ENCODE results near the gene FNDC3B. TPM values are rescaled to one million over a fixed set of nuclear protein-coding genes. Genes with fewer than 3 reads are reported as not detected.
A peak's percentile ranks its signal among the peaks of the same experiment; 100 is the strongest.

The FNDC3B gene
- total and polyA plus RNA-seq, 2 of the 8 experiments (the other 6 are each of a cell fraction or from before 2014, with no cell fraction given) = 14.1 to 44.4 TPM

DNA sequence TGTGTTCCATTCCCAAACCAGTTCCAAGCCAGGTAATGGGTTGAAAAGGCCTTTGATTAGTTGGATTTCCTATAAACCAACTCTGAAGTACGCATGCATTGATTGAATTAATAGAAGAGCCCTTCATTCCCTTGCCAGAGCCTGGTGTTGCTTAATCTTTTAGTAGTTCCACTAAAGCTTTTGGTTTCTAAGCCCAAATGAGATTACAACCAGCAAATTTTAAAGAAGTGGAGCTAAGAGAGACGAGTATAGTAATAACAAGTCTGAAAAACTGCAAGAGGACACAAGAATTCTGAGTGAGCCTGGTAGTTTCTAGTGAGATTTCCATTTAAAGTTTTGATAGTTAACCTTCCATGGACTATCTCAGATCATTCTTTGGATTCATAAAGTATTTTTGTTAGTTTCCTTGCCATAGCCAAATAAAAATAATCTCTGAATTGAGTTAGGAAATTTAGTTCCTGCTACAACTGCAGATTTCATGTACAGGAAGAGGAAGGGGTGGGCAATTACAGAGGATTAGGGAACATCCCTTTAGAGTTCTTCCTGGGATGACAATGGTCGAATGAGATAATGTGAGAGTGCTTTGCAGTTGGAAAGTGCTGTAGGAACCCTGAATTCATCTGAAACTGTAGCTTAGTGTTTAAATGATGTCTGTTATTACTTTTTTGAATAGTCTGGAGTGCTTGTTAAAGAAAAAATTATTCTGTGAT is 136.8 kb downstream of the FNDC3B start:
- CTCF ChIA-PET (ENCODE audit: partially characterized antibody) = interaction anchor here (0.8 kb wide), 1 partner anchor 9 kb away, joined by 3 read pairs; no protein-coding TSS in a partner anchor
- H3K4me1 ChIP-seq (replicated peaks in 1 of 4; ENCODE audit: control insufficient read depth in 3 of 4, insufficient read depth in 4 of 4, low read length in 3 of 4) = peaks cover 6 to 30% (median 14%) of the 10 kb centered on the region in 4 experiments; a peak in 5 of 7 replicates

More for the DNA sequence above, 136.8 kb downstream of the FNDC3B start:
- no peak overlapping the region for H4K8ac ChIP-seq (ENCODE audit: extremely low read depth, insufficient read depth, low read length)
- H3K79me2 ChIP-seq (ENCODE audit: control insufficient read depth in 1 of 2, insufficient read depth in 2 of 2, low read length in 2 of 2) = peaks cover 4 to 61% of the 10 kb centered on the region in 2 experiments
- H3K4me3 ChIP-seq (ENCODE audit: extremely low read depth in 1 of 4, insufficient read depth in 2 of 4, low read depth in 3 of 4, low read length in 4 of 4) = peak overlapping the region in 1 of 4 experiments; percentile 39; a peak in 1 of 8 replicates
- peaks cover 2% of the 10 kb centered on the region; the same call in 1 of the 2 replicates for H3K79me1 ChIP-seq (ENCODE audit: low read depth, low read length)
- H2BK5ac ChIP-seq (ENCODE audit: low read depth, low read length) = no peak overlapping the region
- no peak overlapping the region for H2BK12ac ChIP-seq (ENCODE audit: low read depth, low read length)
- TF ChIP-seq HDAC2 (IDR thresholded peaks at IDR 0.05; ENCODE audit: borderline replicate concordance in 1 of 2, low read depth in 2 of 2, low read length in 2 of 2) = no peak
- TF ChIP-seq TAF1 (IDR thresholded peaks at IDR 0.05; ENCODE audit: low read depth, low read length) = no peak
- no peak for TF ChIP-seq JUND (IDR thresholded peaks at IDR 0.05; ENCODE audit: low read length)
- WGBS, 2 experiments (ENCODE audit: extremely low coverage in 1 of 2, insufficient coverage in 1 of 2, insufficient read length in 1 of 2, insufficient replicate concordance in 2 of 2, low coverage in 1 of 2, low lambda C conversion rate in 2 of 2, missing lambda C conversion rate in 1 of 2) = 78% methylated on average over 3 of the region's 3 CpGs; no CpG with 5 or more reads in 1 of the 2 experiments
- no peak overlapping the region for H3K23ac ChIP-seq (ENCODE audit: insufficient read length)
- POLR2A ChIA-PET (ENCODE audit: partially characterized antibody) = interaction anchor here (0.6 kb wide), 1 partner anchor 41 kb away, joined by 3 read pairs; no protein-coding TSS in a partner anchor
- no peaks in the 10 kb centered on the region for H3K9me3 ChIP-seq (ENCODE audit: insufficient read depth in 2 of 2, low read depth in 1 of 2, low read length in 1 of 2)
- no peak overlapping the region for H3K9ac ChIP-seq (replicated peaks in 1 of 4; ENCODE audit: extremely low read depth in 1 of 4, low read depth in 3 of 4, low read length in 3 of 4)
- no peaks in the 10 kb centered on the region for H3K27me3 ChIP-seq (replicated peaks in 1 of 4; ENCODE audit: control insufficient read depth in 3 of 4, extremely low read depth in 1 of 4, insufficient read depth in 3 of 4, low read length in 3 of 4)
- no peak overlapping the region for H3K14ac ChIP-seq (ENCODE audit: insufficient read length)
- H3K18ac ChIP-seq (ENCODE audit: extremely low read depth, low read length) = no peak overlapping the region
- no peak for DNase-seq (ENCODE audit: low read depth in 1 of 2, low spot score in 2 of 2)
- H2AK5ac ChIP-seq (ENCODE audit: low read depth, low read length) = no peak overlapping the region
- no peak overlapping the region for H2BK15ac ChIP-seq (ENCODE audit: low read length)
- no peak overlapping the region for H3K27ac ChIP-seq (ENCODE audit: low read depth, low read length)
- H3K36me3 ChIP-seq (ENCODE audit: control insufficient read depth in 2 of 4, insufficient read depth in 4 of 4, low read length in 3 of 4) = no peaks in the 10 kb centered on the region; a peak in 1 of 8 replicates
- no peak overlapping the region for H4K91ac ChIP-seq (replicated peaks; ENCODE audit: insufficient read length, low read length)
- H3K4me2 ChIP-seq (ENCODE audit: insufficient read depth in 1 of 2, low read depth in 2 of 2, low read length in 2 of 2) = no peak overlapping the region
- FAIRE-seq = no peak
- no peak overlapping the region for H2BK120ac ChIP-seq (replicated peaks; ENCODE audit: low read depth, low read length)
- H3K23me2 ChIP-seq (ENCODE audit: low read depth, low read length) = no peaks in the 10 kb centered on the region
- H4K20me1 ChIP-seq (replicated peaks in 1 of 2; ENCODE audit: control insufficient read depth in 1 of 2, insufficient read depth in 2 of 2, low read length in 2 of 2) = peaks cover 0 to 2% of the 10 kb centered on the region in 2 experiments
- H4K5ac ChIP-seq (ENCODE audit: insufficient read length, low read depth, low read length) = no peak overlapping the region
- H3K4ac ChIP-seq (replicated peaks; ENCODE audit: insufficient read length, low read depth, low read length) = no peak overlapping the region
- H2BK20ac ChIP-seq (ENCODE audit: low read length) = no peak overlapping the region
- no peak overlapping the region for H2AFZ ChIP-seq (ENCODE audit: low read length)
- H3K56ac ChIP-seq (replicated peaks; ENCODE audit: insufficient read length, low read depth, low read length) = no peak overlapping the region
